GM19452 (cell line): ENCODE measurements around the gene ADRA1B.
"Not testable (repeated sequence)": the region's sequence is repeated elsewhere in the genome, so short reads cannot be mapped to it uniquely, and the experiment has no call there.

ENCODE experiments used
- ATAC-seq: cut with Tn5 transposase; IDR thresholded peaks from one replicate; pipeline ENCODE4 v1.9.1; 2021; ENCODE audit not compliant: unreplicated experiment

ADRA1B gene

GRCh38 chr5:160014197-160014596, 97.9 kb downstream of the ADRA1B start:
- ATAC-seq = not testable (repeated sequence)

DNA sequence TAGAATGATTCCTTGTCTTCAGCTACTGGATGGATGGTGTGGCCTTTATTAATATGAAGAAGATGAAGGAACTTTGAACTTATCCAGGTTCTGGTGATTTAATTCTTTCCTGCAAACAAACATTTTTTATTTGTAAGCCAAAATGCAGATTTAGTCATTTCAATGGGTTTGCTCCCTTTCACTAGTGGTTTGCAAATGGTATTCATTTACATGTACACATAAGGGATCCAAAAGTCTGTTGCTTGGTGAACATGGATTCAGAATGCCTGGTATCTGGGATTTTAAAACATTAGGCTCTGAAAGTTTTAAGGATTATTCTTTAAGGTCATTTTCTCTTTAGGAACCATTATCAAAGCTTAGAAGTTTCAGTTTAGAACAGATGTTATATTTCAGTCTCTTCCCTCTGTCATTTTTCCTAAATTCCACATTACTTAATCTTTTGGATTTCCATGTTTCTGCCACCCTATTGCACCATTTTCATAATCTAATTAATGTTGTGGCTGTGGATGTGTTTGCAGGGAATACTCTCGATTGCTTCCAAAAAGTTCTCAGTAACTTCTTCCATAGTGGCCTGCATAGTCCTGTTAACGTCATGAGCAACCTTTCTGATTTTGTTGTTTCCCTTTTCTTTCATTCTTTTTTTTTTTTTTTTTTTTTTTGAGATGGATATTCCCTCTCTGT, 102.8 kb downstream of the ADRA1B start:
- no peak for ATAC-seq

- ATAC-seq = no peak
These were observed 104.0 kb downstream of the ADRA1B start for GRCh38 chr5:160020266-160020770.

- no peak for ATAC-seq
These were observed 104.7 kb downstream of the ADRA1B start for GRCh38 chr5:160020964-160021363.

- ATAC-seq = peak; percentile 92
These were observed 105.7 kb downstream of the ADRA1B start for GRCh38 chr5:160021831-160022446.
